Neural cell (in vitro differentiated cells): ENCODE data around the gene NFASC. TPM values are rescaled to one million over a fixed set of nuclear protein-coding genes. Genes with fewer than 3 reads are reported as not detected.

Experiments used
- H2AFZ ChIP-seq: fragments of 200-600, 300-800 bp; sonication (generic), shearing (Covaris generic); 2 replicates; pipeline ENCODE4 v1.6.0; 2014; ENCODE audit warnings: low read depth, mild to moderate bottlenecking, antibody characterized with exemption, low read length, moderate library complexity
- H3F3A ChIP-seq: fragments of 200-600 bp; shearing (Covaris generic); 2 replicates; pipeline ENCODE4 v1.6.1; 2016; ENCODE audit warnings: mild to moderate bottlenecking, moderate library complexity, mixed read lengths, antibody characterized with exemption, low read length; ENCODE audit not compliant: insufficient read depth, poor library complexity, severe bottlenecking
- H3K27ac ChIP-seq: fragments of 200-600, 300-800 bp; sonication (generic), shearing (Covaris generic); 2 replicates; pipeline ENCODE4 v1.5.1; 2014; ENCODE audit warnings: mild to moderate bottlenecking, low read length, moderate library complexity
- H3K27me3 ChIP-seq: fragments of 300-800, 200-600 bp; sonication (generic), shearing (Covaris generic); 2 replicates; pipeline ENCODE4 v1.6.0; 2014; ENCODE audit warnings: mild to moderate bottlenecking, low read depth, low read length, moderate library complexity; ENCODE audit not compliant: insufficient read depth
- H3K36me3 ChIP-seq: fragments of 300-800, 200-600 bp; sonication (generic), shearing (Covaris generic); 2 replicates; pipeline ENCODE4 v1.5.1; 2014; ENCODE audit warnings: mild to moderate bottlenecking, antibody characterized with exemption, low read length, moderate library complexity; ENCODE audit not compliant: insufficient read depth
- H3K4me2 ChIP-seq: fragments of 300-800, 200-600 bp; sonication (generic), shearing (Covaris generic); 2 replicates; pipeline ENCODE4 v1.6.0; 2014; ENCODE audit warnings: mild to moderate bottlenecking, low read length
- H3K4me3 ChIP-seq: fragments of 300-800, 200-600 bp; sonication (generic), shearing (Covaris generic); 2 replicates; pipeline ENCODE4 v1.5.1; 2014; ENCODE audit warnings: mild to moderate bottlenecking, low read length, moderate library complexity
- H3K79me2 ChIP-seq: fragments of 200-600 bp; shearing (Covaris generic); replicated peaks from 2 replicates; pipeline ENCODE4 v1.6.0; 2014; ENCODE audit warnings: mild to moderate bottlenecking, low read length, moderate library complexity; ENCODE audit not compliant: insufficient read depth
- H3K9ac ChIP-seq: fragments of 300-800, 200-600 bp; sonication (generic), shearing (Covaris generic); 2 replicates; pipeline ENCODE4 v1.6.1; 2016; ENCODE audit warnings: mild to moderate bottlenecking, low read length, mixed read lengths
- H3K9me2 ChIP-seq: fragments of 200-600 bp; shearing (Covaris generic); 2 replicates; pipeline ENCODE4 v1.6.1; 2016; ENCODE audit warnings: mild to moderate bottlenecking, low read length, mixed read lengths; ENCODE audit not compliant: insufficient read depth
- H3K9me3 ChIP-seq: fragments of 200-600, 300-800 bp; sonication (generic), shearing (Covaris generic); 2 replicates; pipeline ENCODE4 v1.6.1; 2016; ENCODE audit warnings: mild to moderate bottlenecking, mixed run types, low read length, moderate library complexity, mixed read lengths
- H4K20me1 ChIP-seq: fragments of 200-600 bp; shearing (Covaris generic); 2 replicates; pipeline ENCODE4 v1.6.1; 2016; ENCODE audit warnings: mild to moderate bottlenecking, mixed run types; ENCODE audit not compliant: insufficient read depth
- CTCF ChIP-seq: fragments of 450-650 bp; IDR thresholded peaks from 2 replicates; pipeline ENCODE4 v1.5.1; 2014; ENCODE audit warnings: antibody characterized with exemption, mild to moderate bottlenecking, moderate library complexity; ENCODE audit not compliant: poor library complexity, severe bottlenecking
- EP300 ChIP-seq: fragments of 450-650 bp; conservative IDR thresholded peaks from 2 replicates; pipeline ENCODE4 v1.6.1; 2014; ENCODE audit warnings: antibody characterized with exemption, mild to moderate bottlenecking, moderate library complexity; ENCODE audit not compliant: poor library complexity, severe bottlenecking
- EZH2 ChIP-seq: fragments of 200-600, 300-800 bp; shearing (Covaris generic), sonication (generic); IDR thresholded peaks from 2 replicates; pipeline ENCODE4 v1.6.1; 2014; ENCODE audit warnings: antibody characterized with exemption, low read length, borderline replicate concordance, mild to moderate bottlenecking; ENCODE audit not compliant: insufficient read depth, poor library complexity, severe bottlenecking
- MXI1 ChIP-seq: fragments of 450-650 bp; conservative IDR thresholded peaks from 2 replicates; pipeline ENCODE4 v1.6.1; 2014; ENCODE audit warnings: antibody characterized with exemption, mild to moderate bottlenecking; ENCODE audit not compliant: poor library complexity, severe bottlenecking
- POLR2AphosphoS5 ChIP-seq: IDR thresholded peaks from 2 replicates; pipeline ENCODE4 v1.6.1; 2012
- RAD21 ChIP-seq: fragments of 450-650 bp; conservative IDR thresholded peaks from 2 replicates; pipeline ENCODE4 v1.6.1; 2014; ENCODE audit warnings: antibody characterized with exemption, mild to moderate bottlenecking, moderate library complexity
- REST ChIP-seq: IDR thresholded peaks from 2 replicates; pipeline ENCODE4 v1.6.1; 2012; ENCODE audit warnings: borderline replicate concordance
- SMC3 ChIP-seq: fragments of 450-650 bp; conservative IDR thresholded peaks from 2 replicates; pipeline ENCODE4 v1.6.1; 2014; ENCODE audit warnings: antibody characterized with exemption, mild to moderate bottlenecking, moderate library complexity; ENCODE audit not compliant: poor library complexity
- TAF1 ChIP-seq: IDR thresholded peaks from 2 replicates; pipeline ENCODE4 v1.6.1; 2012; ENCODE audit warnings: low read depth
- polyA plus RNA-seq: library from polyadenylated mRNA; depleted of rRNA; stranded (reverse); fragments of >200 nt; gene quantifications from 2 replicates; pipeline ENCODE4 v1.2.3, GENCODE V29; 2014

Gene NFASC
- polyA plus RNA-seq, 1 donor from 2014 or later: 23.9 TPM

GRCh38 chr1:205071028-205071409 is 200.4 kb downstream of the NFASC start:
- no peak overlapping the region for H3K4me3 ChIP-seq
- H4K20me1 ChIP-seq: no peaks in the 10 kb centered on the region
- no peak for TF ChIP-seq TAF1
- TF ChIP-seq SMC3: no peak
- TF ChIP-seq RAD21: no peak
- no peak for TF ChIP-seq MXI1
- TF ChIP-seq POLR2AphosphoS5: no peak
- TF ChIP-seq EZH2: no peak
- no peak for TF ChIP-seq CTCF
- no peak for TF ChIP-seq EP300
- no peak for TF ChIP-seq REST
- no peak overlapping the region for H3K9ac ChIP-seq
- H3K36me3 ChIP-seq: no peaks in the 10 kb centered on the region
- no peaks in the 10 kb centered on the region for H3K9me2 ChIP-seq
- no peaks in the 10 kb centered on the region for H3K9me3 ChIP-seq
- H2AFZ ChIP-seq: no peak overlapping the region
- no peak overlapping the region for H3K4me2 ChIP-seq
- H3K79me2 ChIP-seq: no peaks in the 10 kb centered on the region
- H3K27ac ChIP-seq: no peak overlapping the region
- no peaks in the 10 kb centered on the region for H3F3A ChIP-seq
- H3K27me3 ChIP-seq: no peaks in the 10 kb centered on the region

- H3K27me3 ChIP-seq: no peaks in the 10 kb centered on the region
- no peak for TF ChIP-seq POLR2AphosphoS5
- TF ChIP-seq RAD21: no peak
- TF ChIP-seq TAF1: no peak
- TF ChIP-seq REST: no peak
- no peak for TF ChIP-seq MXI1
- TF ChIP-seq EZH2: no peak
- TF ChIP-seq CTCF: no peak
- TF ChIP-seq SMC3: no peak
- no peak for TF ChIP-seq EP300
- H3K36me3 ChIP-seq: no peaks in the 10 kb centered on the region
- H3K9me3 ChIP-seq: no peaks in the 10 kb centered on the region
- no peaks in the 10 kb centered on the region for H3F3A ChIP-seq
- H3K9me2 ChIP-seq: no peaks in the 10 kb centered on the region
- H4K20me1 ChIP-seq: no peaks in the 10 kb centered on the region
- H3K4me2 ChIP-seq: no peak overlapping the region
- no peak overlapping the region for H3K9ac ChIP-seq
- H3K27ac ChIP-seq: no peak overlapping the region
- no peak overlapping the region for H3K4me3 ChIP-seq
- no peak overlapping the region for H2AFZ ChIP-seq
- H3K79me2 ChIP-seq: no peaks in the 10 kb centered on the region
Observed at GRCh38 chr1:205071801-205072200, 201.1 kb downstream of the NFASC start.
